ENCODE measurements around the gene ZNF581.

DNA sequence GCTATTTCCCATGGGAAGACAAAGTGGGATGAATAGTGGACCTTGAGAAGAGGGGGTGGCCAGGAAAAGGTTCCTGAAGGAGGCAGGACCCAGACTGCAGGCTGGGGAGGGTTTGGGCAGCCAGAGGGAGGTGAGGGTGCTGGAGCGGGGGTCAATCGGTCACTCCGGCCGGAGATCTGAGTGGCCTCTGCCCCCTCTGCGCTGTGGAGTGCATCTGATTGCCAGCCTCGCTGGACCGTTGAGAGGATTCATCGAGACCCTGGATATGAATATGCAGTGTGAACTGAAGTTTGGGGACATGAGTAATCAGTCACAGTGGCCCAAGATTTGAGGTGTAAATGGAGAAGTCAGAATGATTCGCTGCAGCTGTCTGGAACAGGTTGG is 8.1 kb upstream of the ZNF581 start:
- TF ChIP-seq HDGF (IDR thresholded peaks at IDR 0.05; ENCODE audit: borderline replicate concordance) (no peak), FOXK2 (IDR thresholded peaks at IDR 0.05) (no peak), FOXM1 (IDR thresholded peaks at IDR 0.05; ENCODE audit: borderline replicate concordance) (no peak), ARNT (IDR thresholded peaks at IDR 0.05) (no peak), ZNF384 (IDR thresholded peaks at IDR 0.05) (no peak), SUZ12 (IDR thresholded peaks at IDR 0.05) (no peak), SP1 (IDR thresholded peaks at IDR 0.05) (no peak), NFRKB (IDR thresholded peaks at IDR 0.05) (no peak)

Data from HEK293T (cell line).